PC-3 (cell line): ENCODE measurements around the gene CEP128. TPM values are rescaled to one million over a fixed set of nuclear protein-coding genes. Genes with fewer than 3 reads are reported as not detected.

ENCODE experiments used
- ATAC-seq: fragments of 200-7000 bp; cut with Tn5 transposase; 2 replicates; pipeline ENCODE4 v1.9.1; 2020; ENCODE audit warnings: mild to moderate bottlenecking, moderate library complexity
- BruUV-seq: library from RNA; stranded (reverse); fragments of 400-500 nt; replicated peaks from 2 replicates; lab custom pipeline; 2021; lab: Mats Ljungman, UMichigan
- CTCF ChIA-PET: fragments of 300-600 bp; sonication (Branson Sonifier 250); formaldehyde crosslinking; loops from one replicate; lab custom pipeline; 2022; ENCODE audit warnings: antibody characterized with exemption; lab: Charles Lee
- POLR2A ChIA-PET: fragments of 300-600 bp; sonication (Branson Sonifier 250); formaldehyde crosslinking; loops from one replicate; lab custom pipeline; 2022; ENCODE audit warnings: antibody characterized with exemption; ENCODE audit not compliant: unreplicated experiment; lab: Charles Lee
- DNase-seq: peaks from one replicate; pipeline ENCODE4 v3.0.0-alpha.2; 2015
- H2AFZ ChIP-seq: fragments of 300-600 bp; sonication (generic); 2 replicates; pipeline ENCODE4 v1.6.0; 2016; ENCODE audit warnings: antibody characterized with exemption, low read length
- H3F3A ChIP-seq: fragments of 300-600 bp; sonication (generic); one replicate; pipeline ENCODE4 v1.6.0; 2017; ENCODE audit warnings: antibody characterized with exemption, low read length, control low read depth, mild to moderate bottlenecking; ENCODE audit not compliant: unreplicated experiment
- H3K27ac ChIP-seq: fragments of 300-600 bp; sonication (generic); 2 replicates; pipeline ENCODE4 v1.5.1; 2016; ENCODE audit warnings: mild to moderate bottlenecking, low read length
- H3K27me3 ChIP-seq: fragments of 300-600 bp; sonication (generic); 2 replicates; pipeline ENCODE4 v1.6.1; 2016; ENCODE audit warnings: low read length, mixed read lengths
- H3K36me3 ChIP-seq: fragments of 300-600 bp; sonication (generic); 2 replicates; pipeline ENCODE4 v1.6.1; 2016; ENCODE audit warnings: low read depth, mixed run types, low read length, mixed read lengths
- H3K4me1 ChIP-seq: fragments of 300-600 bp; sonication (generic); 2 replicates; pipeline ENCODE4 v1.5.1; 2016; ENCODE audit warnings: low read length; ENCODE audit not compliant: insufficient read depth
- H3K4me2 ChIP-seq: fragments of 300-600 bp; sonication (generic); 2 replicates; pipeline ENCODE4 v1.6.0; 2016; ENCODE audit warnings: low read length
- H3K4me3 ChIP-seq: fragments of 300-600 bp; sonication (generic); 2 replicates; pipeline ENCODE4 v1.5.1; 2016; ENCODE audit warnings: mild to moderate bottlenecking, low read length, mixed read lengths
- H3K79me2 ChIP-seq: fragments of 300-600 bp; sonication (generic); 2 replicates; pipeline ENCODE4 v1.6.1; 2017; ENCODE audit warnings: low read length, mixed read lengths
- H3K9ac ChIP-seq: fragments of 300-600 bp; sonication (generic); 2 replicates; pipeline ENCODE4 v1.6.0; 2016; ENCODE audit warnings: mild to moderate bottlenecking, low read length
- H3K9me2 ChIP-seq: fragments of 300-600 bp; sonication (generic); replicated peaks from 2 replicates; pipeline ENCODE4 v1.6.1; 2016; ENCODE audit warnings: mixed run types, low read length, mixed read lengths
- H3K9me3 ChIP-seq: fragments of 300-600 bp; sonication (generic); 2 replicates; pipeline ENCODE4 v1.6.1; 2016; ENCODE audit warnings: low read length, mixed read lengths
- H4K20me1 ChIP-seq: fragments of 300-600 bp; sonication (generic); 2 replicates; pipeline ENCODE4 v1.6.1; 2016; ENCODE audit warnings: low read length, mixed read lengths
- EZH2 ChIP-seq: fragments of 300-600 bp; sonication (generic); IDR thresholded peaks from one replicate; pipeline ENCODE4 v1.6.1; 2017; ENCODE audit warnings: antibody characterized with exemption, mild to moderate bottlenecking, low read length; ENCODE audit not compliant: unreplicated experiment
- EZH2phosphoT487 ChIP-seq: fragments of 300-600 bp; sonication (generic); IDR thresholded peaks from 2 replicates; pipeline ENCODE4 v1.6.1; 2018; ENCODE audit warnings: mild to moderate bottlenecking, antibody characterized with exemption, low read length, borderline replicate concordance
- intact Hi-C: fragments of 100-400 bp; cut with micrococcal nuclease; formaldehyde crosslinking; loops from 2 replicates; pipeline ENCODE4 v1.9.0; 2023
- total RNA-seq: library from RNA; depleted of rRNA; stranded (reverse); fragments of >200 nt; gene quantifications from 2 replicates; pipeline ENCODE4 v1.2.3, GENCODE V29; 2014
- TF ChIP-seq, protein P1 (sequence below): fragments of 300-600 bp; sonication (generic); conservative IDR thresholded peaks from 2 replicates; pipeline ENCODE4 v1.5.1; 2017; ENCODE audit warnings: antibody characterized with exemption, low read depth, mild to moderate bottlenecking, low read length

The CEP128 gene
- total RNA-seq, 1 experiment from 2014 or later: 11.6 TPM

DNA sequence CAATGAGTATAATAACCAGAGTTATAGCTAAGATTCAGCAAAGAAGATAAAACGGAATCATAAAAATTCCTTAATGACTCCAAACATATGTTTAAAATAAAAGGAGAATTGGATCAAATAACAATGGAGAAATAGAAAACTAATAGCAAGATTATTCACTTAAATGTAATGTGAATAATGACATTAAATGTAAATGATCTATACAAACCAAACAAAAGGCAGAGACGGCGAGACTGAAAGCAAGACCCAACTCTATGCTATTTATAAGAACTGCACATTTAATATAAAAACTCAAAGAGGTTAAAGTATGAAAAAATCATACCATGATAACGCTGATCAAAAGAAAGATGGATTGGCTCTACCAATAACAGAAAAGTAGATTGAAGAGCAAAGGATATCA lies 10.0 kb upstream of the CEP128 start:
- Histone ChIP-seq H3K27me3 (peaks cover 29% of the 10 kb centered on the region), H4K20me1 (no peaks in the 10 kb centered on the region), H3K4me1 (no peaks in the 10 kb centered on the region; the same call in 1 of the 2 replicates), H3K9me3 (no peaks in the 10 kb centered on the region), H2AFZ (no peak overlapping the region), H3K9me2 (no peaks in the 10 kb centered on the region), H3F3A (no peaks in the 10 kb centered on the region), H3K4me3 (no peak overlapping the region), H3K79me2 (no peaks in the 10 kb centered on the region), H3K4me2 (no peak overlapping the region), H3K36me3 (no peaks in the 10 kb centered on the region), H3K9ac (no peak overlapping the region), H3K27ac (no peak overlapping the region)
- CTCF ChIA-PET: no interaction called here
- intact Hi-C loops: loop anchor here (5.0 kb wide), 1 partner anchor 261 kb away; no protein-coding TSS in a partner anchor
- BruUV-seq: no TSS peak
- TF ChIP-seq EZH2 (no peak), EZH2phosphoT487 (no peak)
- TF ChIP-seq, protein P1, sequence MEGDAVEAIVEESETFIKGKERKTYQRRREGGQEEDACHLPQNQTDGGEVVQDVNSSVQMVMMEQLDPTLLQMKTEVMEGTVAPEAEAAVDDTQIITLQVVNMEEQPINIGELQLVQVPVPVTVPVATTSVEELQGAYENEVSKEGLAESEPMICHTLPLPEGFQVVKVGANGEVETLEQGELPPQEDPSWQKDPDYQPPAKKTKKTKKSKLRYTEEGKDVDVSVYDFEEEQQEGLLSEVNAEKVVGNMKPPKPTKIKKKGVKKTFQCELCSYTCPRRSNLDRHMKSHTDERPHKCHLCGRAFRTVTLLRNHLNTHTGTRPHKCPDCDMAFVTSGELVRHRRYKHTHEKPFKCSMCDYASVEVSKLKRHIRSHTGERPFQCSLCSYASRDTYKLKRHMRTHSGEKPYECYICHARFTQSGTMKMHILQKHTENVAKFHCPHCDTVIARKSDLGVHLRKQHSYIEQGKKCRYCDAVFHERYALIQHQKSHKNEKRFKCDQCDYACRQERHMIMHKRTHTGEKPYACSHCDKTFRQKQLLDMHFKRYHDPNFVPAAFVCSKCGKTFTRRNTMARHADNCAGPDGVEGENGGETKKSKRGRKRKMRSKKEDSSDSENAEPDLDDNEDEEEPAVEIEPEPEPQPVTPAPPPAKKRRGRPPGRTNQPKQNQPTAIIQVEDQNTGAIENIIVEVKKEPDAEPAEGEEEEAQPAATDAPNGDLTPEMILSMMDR: no peak
- ATAC-seq (no peak), DNase-seq (no peak)
- POLR2A ChIA-PET: no interaction called here

DNA sequence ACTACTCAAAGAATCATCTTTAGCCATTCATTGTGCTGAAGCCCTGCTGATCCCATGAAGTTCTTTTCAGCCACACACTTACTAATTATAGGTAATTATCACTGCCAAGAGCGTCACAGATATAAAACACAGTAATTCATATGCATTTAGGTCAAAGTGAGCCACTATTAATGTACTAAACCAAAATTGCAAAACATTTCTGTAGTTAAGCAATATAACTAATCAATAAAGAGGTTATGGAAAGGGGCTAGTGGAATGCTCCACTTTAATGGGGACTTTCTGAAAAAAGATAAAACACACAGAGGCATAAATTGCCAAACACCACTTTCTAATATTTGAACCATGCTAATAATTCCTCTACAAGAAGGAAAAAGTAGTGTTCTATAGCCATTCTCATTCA lies 6.8 kb upstream of the CEP128 start:
- TF ChIP-seq, protein P1: no peak
- TF ChIP-seq EZH2phosphoT487 (no peak), EZH2 (no peak)
- ATAC-seq: no peak
- Histone ChIP-seq H3K36me3 (no peaks in the 10 kb centered on the region), H3K9me3 (no peaks in the 10 kb centered on the region), H3K27ac (no peak overlapping the region), H3K4me1 (no peaks in the 10 kb centered on the region), H3K9me2 (no peaks in the 10 kb centered on the region), H3K4me3 (no peak overlapping the region), H3K79me2 (no peaks in the 10 kb centered on the region), H3K27me3 (peaks cover 27% of the 10 kb centered on the region; the same call in 1 of the 2 replicates), H2AFZ (no peak overlapping the region), H3K4me2 (no peak overlapping the region), H4K20me1 (no peaks in the 10 kb centered on the region), H3K9ac (no peak overlapping the region), H3F3A (no peaks in the 10 kb centered on the region)
- no peak for DNase-seq
- intact Hi-C loops: no loop called here
- ChIA-PET CTCF (no interaction called here), POLR2A (no interaction called here)
- BruUV-seq: no TSS peak

DNA sequence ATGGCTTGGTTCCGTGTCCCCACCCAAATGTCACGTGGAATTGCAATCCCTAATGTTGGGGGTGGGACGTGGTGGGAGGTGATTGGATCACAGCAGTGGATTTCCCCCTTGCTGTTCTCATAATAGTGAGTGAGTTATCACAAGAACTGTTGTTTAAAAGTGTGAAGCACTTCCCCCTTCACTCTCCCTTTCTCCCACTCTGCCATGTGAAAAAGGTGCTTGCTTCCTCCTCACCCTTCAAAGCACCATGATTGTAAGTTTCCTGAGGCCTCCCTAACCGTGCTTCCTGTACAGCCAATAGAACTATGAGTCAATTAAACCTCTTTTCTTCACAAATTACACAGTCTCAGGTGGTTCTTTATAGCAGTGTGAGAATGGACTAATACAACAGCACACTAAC lies 5.3 kb upstream of the CEP128 start:
- peaks cover 11% of the 10 kb centered on the region for H3K4me1 ChIP-seq
- H2AFZ ChIP-seq: no peak overlapping the region
- H3K27me3 ChIP-seq: peaks cover 27% of the 10 kb centered on the region; the same call in 1 of the 2 replicates
- DNase-seq (no peak), ATAC-seq (no peak)
- TF ChIP-seq EZH2phosphoT487 (no peak), EZH2 (no peak)
- TF ChIP-seq, protein P1: no peak
- intact Hi-C loops: no loop called here
- CTCF ChIA-PET: no interaction called here
- H3K9ac ChIP-seq: no peak overlapping the region
- BruUV-seq: no TSS peak
- H3K79me2 ChIP-seq: no peaks in the 10 kb centered on the region
- no peaks in the 10 kb centered on the region for H4K20me1 ChIP-seq
- H3F3A ChIP-seq: no peaks in the 10 kb centered on the region
- H3K4me2 ChIP-seq: no peak overlapping the region
- no peak overlapping the region for H3K27ac ChIP-seq
- no peaks in the 10 kb centered on the region for H3K9me2 ChIP-seq
- no peaks in the 10 kb centered on the region for H3K36me3 ChIP-seq
- no peaks in the 10 kb centered on the region for H3K9me3 ChIP-seq
- POLR2A ChIA-PET: no interaction called here
- H3K4me3 ChIP-seq: no peak overlapping the region
